ENCODE measurements around the gene MPDZ.
"Not testable (repeated sequence)": the region's sequence is repeated elsewhere in the genome, so short reads cannot be mapped to it uniquely, and the experiment has no call there.

Gene MPDZ

DNA sequence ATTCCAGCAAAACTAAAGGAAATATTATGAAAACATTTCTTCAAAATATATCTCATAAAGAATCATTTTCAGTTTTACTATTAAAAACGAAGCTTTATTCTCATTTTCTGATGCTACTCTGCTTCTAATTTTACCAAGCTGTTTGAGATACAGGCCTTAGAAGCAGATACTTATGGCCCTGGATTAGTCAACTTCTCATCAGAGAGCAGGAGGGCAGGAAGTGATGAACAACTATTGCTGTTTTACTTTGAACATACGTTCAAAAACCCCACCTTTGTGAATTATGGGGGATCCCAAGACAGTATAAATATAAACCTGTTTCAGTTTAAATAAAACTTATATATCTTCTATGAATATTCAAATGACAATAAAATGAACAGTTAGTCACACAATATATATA, 16.0 kb downstream of the MPDZ start:
- no peak for DNase-seq

DNA sequence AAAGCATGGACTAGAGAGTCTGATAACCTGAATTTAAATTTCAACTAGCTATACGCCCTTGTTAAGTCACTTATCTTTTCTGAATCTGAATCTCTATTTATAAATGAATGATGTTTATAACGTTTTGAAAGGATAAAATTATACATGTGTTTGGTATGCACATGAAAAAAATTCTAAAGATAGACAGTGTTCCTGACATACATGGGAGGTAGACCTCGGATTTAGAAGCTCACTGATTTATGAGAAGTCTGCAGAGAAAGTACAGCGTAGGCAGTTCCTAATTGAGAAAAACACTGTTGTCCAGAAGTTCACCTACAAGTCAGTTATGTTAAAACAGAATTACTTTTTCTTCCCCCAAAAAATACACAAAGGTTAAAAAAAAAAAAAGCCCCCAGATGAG, 26.6 kb downstream of the MPDZ start:
- no peak for DNase-seq

DNA sequence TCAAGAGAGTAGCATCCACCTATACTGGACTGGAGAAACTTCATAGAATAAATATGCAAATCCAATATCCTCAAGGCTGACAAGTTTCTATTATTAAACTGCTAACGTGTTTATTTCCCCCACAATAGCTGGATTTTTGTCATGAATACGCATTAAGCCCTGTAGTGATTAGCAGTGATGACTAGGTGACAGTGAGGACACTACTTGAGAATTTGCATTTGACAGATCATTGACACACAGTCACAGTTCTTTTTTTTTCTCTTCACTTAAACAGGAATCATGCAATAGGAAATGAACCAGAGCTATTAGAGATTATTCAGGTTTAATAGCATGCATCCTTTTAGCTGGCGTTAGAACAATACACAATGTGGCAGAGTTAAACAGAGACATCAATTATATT, 35.3 kb downstream of the MPDZ start:
- DNase-seq = no peak

DNA sequence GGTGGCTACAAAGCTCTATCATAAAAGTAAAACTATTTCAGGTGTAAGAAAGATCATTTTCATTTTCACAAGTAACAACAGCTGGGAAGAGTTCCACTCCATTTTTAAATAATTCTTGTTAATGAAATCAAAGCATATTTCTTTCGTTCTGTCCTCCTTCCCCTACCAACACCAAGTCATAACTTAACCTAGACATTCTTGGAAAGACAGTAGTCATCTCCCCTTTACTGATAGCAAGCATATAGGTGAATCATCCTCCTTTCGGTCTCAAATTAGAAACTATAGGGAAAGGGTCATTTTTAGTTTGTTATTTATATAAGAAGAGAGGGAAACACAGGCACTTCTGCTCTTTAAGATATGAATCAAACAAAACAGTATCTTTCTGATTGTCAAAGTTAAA, 38.2 kb downstream of the MPDZ start:
- no peak for DNase-seq

DNA sequence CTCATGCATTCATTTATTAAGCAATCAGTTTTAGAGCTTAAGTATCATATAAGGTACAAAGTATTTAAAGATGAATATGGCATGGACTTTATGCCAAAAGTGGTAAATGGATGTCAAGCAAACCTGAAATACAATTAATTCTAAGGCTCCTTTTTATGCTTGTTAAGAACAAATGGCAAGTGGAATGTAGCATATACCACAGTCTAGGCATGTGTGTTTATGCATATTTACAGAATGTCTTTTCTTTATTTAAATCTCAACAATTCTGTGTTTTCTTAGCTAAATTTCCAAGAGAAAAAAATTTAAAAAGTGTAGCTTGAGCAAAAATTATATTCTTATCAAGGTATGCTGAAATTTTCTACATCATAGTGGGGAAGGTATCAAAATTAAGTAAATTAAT, 39.8 kb downstream of the MPDZ start:
- no peak for DNase-seq

DNA sequence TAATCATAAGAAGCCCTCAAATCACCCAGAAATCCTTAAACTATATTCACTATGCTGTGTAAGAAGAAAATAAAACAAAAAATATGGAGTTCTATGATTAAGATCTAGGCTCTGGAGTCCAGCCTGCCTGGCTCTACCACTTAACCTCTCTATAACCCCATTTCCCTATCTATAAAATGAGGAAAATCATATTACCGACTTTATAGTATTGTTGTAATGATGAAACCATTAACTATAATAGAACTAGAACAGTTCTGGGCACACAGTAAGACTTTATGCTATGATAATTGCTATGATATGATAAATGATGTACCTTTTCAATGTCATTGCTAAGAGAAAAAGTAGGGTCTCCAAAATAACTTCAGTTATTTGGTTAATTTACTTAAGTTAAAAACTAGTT, 40.3 kb downstream of the MPDZ start:
- no peak for DNase-seq

DNA sequence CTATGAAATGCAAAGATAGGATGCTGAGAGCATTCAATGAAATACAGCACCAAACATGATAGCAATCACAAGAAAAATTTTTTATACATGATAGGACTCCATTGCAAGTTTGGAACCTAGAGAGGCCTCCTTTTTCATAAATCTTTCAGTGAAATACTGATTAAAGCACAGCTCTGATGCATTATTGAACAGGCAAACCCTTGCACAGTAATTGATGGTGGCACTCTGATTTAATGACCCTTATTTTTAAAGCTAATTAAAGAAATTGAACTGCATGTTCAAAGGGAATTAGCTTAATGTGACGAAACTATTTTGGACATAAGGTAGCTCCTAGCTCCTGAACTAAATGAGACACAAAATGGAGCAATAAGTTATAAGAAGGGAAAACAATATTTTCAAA, 44.6 kb downstream of the MPDZ start:
- no peak for DNase-seq

DNA sequence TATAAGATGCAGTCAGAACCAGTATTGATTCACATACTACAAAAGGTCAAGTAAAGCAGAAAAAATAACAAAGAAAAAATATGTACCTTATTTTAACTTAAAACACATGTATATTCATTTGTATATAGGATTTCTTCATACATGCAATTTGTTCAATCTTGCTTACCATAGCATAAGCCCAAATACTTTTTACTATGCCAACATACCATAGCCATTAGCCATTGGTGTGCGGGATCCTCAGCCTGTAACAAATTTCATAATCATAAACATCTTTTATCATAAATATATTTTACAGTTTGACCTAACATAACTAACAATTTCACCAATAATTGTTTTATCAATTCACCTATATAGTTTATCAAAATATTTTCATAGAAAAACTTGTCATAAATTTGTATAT, 51.1 kb downstream of the MPDZ start:
- no peak for DNase-seq

DNA sequence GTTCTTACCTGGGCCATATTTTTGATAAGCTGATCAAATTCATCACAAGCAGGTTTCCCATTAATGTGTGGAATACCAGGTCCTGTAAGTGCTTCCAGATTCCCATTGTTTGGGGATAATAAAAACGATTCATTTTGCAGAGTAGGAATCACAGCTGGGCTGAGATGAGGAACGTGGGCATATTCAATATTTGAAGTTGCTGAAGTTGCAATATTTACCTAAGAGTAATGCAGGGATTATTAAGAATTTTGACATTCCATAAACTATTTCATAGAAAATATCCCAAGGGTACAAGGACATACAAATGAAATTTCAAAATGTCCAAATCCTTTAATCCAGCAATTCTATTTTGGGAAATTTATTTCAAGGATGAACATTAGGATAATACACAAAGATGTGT, 55.1 kb downstream of the MPDZ start:
- DNase-seq = no peak

DNA sequence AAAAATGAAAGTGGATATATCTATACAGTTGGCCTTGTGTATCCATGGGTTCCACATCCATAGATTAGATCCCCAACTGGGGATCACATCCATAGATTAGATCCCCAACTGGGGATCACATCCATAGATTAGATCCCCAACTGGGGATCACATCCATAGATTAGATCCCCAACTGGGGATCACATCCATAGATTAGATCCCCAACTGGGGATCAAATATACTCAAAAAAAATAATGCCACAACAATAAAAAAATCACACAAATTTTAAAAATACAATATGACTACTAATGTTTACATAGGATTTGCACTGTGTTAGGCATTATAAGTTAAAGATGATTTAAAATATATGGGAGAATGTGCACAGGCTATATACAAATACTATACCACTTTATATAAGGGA, 56.8 kb downstream of the MPDZ start:
- DNase-seq = not testable (repeated sequence)

DNA sequence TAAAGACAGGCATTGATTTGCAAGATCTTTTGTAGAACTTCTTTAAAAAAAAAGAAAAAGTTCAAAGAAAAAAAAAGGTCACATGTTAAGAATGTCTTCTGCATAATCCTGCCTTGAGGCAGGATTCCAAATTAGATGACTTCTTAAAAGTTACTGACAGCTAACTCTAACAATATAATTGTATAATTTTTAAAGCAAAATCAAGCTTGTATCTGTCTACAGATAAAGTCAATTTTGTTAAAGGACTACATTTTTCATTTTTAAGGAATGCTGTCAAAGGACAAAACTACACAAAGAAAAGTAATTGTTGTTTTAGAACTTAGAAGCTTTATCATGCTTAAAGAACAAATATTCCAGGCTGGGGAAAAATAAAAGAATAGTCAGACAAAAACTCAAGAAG, 57.8 kb downstream of the MPDZ start:
- no peak for DNase-seq

DNA sequence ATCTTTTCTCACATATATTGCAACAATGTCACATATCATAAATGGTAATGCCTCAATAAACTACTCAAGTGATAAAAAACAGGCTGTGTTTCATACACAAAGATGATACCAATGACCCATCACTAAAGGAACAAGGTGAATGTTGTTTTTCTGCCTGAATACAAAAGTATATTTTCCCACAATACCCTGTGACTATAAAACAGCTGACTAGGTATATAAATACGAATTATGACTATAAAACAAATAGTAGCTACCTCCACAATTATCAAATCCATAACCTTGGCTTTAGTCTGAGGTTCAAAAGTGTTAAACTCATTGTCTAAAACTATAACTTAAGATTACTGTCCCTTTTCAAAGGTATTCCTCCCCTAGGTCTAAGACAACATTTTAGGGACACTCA, 58.7 kb downstream of the MPDZ start:
- no peak for DNase-seq

DNA sequence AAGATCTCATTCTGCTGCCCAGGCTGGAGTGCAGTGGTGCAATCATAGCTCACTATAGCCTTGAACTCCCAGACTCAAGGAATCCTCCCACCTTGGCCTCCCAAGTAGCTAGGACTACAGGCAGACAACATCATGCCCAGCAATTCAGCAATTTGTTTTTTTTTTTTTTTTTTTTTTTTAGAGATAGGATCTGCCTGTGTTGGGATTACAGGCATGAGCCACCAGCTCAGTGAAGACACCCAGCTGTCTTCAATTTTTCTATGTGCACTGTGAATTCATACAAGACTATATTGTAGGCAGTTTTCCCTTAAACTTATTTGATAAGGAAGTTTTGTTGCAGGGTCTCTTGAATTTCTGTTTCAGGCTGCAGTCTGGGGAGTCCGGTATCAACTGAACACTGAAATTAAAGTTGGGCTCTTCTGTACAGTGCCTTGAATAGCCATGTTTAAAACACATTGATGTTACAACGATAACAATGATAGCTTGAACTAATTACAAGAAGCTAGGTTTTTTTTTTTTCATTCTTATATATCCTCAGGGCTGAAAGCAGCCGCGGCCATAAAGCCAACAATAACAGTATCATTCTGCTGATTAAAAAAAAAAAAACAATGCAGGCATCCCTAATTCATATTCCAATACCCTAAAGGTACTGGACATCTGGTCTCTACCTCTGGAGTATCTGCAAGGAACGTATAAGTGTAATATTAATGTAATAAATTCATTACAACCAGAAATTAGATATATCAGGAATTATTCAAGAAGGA, 63.5 kb downstream of the MPDZ start:
- DNase-seq = no peak

DNA sequence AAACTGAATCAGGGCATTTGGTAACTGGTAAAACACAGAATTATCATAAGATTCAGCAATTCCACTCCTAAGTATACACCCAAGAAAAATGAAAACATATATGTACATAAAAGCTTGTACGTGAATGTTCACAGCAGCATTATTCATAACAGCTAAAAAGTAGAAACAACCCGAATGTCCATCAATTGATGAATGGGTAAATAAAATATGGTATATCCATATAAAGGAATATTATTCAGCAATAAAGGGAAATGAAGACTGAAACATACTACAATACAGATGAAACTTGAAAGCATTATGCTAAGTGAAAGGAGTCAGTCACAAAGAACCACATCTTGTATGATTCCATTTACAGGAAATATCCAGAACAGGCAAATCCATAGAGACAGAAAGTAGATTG, 65.5 kb downstream of the MPDZ start:
- no peak for DNase-seq

DNA sequence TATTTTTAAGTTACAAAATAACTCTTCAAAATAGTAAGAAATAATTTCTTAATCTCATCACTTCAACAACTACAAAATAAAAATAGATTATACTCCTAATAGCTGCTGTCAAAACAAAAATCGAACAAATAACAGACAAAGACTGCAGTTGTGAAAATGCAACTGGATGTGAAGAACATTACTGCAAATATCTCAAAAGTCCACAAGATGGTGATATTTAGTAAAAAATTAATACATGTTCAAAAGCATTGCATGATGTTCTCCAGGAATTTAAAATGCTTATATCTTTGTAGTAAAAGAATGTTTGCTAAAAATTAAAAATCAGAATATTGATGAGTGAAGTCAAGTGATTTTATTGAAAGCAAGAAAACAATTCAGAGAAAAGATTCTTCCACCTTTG, 66.2 kb downstream of the MPDZ start:
- DNase-seq = no peak

DNA sequence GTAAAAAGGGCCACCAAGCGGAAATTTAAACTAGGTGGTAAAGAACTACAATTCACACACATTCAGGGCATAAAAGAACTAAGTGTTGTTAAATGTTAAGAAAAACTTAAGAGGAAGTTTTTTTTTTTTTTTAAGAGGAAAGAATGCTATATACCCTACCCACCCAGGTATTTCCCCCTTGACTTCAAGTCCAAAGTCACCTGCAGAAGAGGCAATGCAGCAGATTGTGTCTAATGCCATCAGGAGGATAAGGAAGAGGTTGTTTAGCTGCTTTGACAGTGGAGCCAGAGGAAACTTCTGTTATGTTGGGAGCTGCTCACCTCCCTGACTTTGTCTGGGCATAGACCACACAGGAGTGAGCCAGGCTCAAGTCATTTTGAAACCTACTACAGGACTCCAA, 69.2 kb downstream of the MPDZ start:
- DNase-seq = no peak

DNA sequence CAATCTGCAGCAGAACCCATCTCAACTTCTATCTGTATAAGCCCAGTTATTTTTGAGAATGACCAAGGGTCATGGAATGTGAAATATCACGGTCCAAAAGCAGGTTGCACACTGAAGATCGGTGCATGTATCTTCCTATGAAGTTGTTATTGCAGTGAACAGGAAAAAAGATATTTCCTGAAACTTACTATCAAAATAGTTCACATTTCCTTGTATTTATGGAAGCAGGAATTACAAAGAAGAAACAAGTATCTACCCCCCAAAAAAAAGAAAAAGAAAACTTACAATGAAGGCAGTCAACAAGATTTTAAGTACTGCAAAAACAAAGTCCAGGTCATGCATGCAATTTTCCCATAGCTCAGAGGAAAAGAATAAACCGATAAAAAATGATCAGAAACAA, 70.0 kb downstream of the MPDZ start:
- no peak for DNase-seq

DNA sequence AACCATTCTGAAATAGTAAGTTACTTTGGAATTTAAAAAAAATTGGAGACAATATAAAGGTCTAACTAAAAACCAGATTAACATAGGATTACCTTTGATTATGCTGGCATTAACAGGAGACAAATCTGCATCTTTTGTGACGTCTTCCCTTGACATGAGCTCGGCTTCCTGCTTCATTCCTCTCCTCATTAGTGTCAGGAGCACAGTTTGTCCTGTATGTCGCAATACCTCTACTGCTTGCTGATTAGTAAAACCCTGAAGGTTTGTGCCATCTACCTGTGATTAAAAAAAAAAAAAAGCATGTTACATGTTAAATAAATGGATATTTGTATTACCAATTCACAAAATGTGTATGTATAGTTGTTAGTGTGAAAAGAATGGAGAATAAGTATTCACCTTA, 73.7 kb downstream of the MPDZ start:
- no peak for DNase-seq

DNA sequence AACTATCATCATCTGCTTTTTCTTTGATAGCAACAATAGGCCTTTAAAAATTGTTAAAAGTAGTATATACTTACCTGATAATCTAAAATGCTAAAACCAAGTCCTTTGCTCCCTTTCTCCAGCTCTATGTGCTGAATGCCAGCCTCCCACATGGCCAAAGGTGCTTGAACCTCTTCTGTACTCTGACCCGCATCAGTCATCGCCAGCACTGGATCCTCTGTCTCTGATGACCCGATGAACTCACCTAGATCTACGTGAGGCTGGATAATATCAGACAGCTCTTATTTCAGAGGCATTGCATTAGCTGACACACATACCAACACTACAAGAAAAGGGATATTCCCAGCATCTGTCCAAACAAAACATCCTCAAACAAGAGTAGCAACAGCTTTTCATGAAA, 89.5 kb downstream of the MPDZ start:
- DNase-seq = no peak

DNA sequence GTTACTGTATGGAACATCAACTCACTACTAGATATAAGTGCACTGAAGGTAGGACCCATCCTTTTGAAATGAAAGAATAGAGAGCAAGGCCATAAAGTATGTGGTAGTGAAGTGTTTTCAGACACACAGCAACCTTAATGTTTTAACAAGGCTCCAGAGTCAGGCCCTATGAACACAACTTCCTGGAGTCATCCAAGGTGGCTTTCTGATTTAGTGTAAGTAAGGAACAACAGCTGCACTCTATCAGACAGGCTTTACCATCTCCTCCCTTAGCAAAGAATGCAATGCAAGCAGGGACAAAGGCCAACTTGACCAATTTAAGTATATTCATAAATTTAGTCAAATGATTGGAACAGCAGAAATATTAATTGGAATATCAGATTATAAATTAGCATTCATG, 90.1 kb downstream of the MPDZ start:
- DNase-seq = no peak

DNA sequence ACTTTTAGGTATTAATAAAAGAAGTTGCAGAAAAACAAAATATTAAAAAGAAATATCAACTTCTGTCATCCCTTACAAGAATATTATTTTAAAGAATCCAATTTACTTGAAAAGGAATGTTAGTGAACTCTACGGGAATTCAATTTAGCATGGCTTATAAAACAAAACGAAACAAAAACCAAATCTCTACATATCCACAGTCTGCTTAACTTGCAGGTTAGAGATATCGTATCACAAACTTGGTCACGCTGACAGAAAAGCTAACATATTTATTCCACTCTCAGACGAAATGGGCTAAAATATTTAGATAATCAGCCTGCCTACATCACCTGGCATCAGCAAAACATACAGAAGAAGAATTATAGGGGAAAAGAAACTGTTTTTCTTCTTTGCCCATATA, 92.7 kb downstream of the MPDZ start:
- no peak for DNase-seq

DNA sequence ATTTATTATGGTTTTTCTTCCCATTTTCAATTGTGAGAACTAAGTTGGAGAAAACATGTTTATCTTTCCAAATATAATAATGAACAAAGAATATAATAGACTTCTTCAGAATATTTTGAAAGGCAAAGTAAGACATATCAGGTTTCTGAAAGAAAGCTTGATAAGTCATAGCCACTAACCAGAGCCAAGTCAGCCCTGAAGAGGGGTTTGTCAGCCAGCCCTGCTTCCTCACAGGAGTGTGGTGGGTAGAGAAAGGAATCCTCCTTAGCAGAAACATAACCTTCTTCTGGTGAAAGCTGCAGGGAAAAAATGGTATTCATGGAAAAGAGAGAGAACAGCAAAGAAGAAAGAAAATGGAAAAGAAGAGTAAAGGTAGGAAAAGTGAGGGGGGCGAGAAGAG, 93.4 kb downstream of the MPDZ start:
- DNase-seq = no peak

DNA sequence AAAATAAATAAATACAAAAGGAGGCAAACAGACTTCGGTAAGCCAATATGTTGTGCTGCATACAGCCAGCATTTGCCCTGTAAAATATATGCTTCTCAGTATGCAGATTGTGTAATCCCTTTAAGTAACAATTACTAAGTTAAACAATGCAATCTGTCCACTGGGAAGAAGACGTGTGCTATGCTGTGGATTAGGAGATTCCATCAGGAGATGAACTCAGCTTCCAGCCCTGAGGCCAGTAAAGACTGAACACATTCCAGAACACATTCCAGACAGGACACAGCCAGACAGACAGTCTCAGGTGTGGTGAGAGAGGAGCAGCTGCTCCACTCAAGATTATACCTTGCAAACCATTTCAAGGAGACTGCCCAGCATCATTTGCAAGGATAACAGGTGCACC, 97.8 kb downstream of the MPDZ start:
- DNase-seq = no peak

DNA sequence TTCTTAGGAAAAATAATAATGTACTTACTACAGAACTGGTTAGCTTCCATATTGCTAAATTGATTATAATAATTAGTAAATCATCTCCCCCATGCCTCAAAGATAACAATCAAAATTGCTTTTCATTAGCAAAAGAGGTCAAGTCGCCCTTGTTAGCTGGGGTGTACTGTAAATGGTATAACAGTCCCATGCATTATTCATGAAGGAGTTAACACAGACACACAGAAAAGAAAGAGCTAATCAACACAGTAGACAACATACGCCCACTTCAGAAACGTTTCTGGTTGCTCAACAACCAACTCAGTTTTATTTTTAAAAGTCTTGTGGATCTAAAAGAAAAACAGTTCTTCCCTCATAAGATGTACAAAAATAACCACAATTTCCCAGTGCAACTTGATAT, 100.2 kb downstream of the MPDZ start:
- DNase-seq = no peak

DNA sequence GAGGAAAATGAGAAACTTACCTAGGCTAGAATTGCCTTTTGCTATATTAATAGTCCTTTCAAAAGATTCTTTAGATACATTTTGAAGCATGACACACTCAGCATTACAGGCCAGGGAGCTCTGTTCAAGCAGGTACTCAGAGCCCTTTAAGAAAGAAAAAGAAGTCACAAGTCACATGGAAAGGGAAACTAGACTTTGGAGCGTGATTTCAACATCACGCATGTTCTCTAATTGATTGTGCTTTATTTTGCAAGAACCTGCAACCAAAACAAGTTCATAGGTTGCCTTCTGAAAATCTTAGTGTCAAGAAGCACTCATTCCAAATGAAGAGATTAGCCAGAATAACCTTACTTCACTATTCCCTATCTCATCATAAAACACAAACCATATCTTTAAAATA, 103.8 kb downstream of the MPDZ start:
- DNase-seq = no peak
